ENCODE data around the gene EEA1.

- TF ChIP-seq POLR2A (IDR thresholded peaks at IDR 0.05) (no peak), CTCF (IDR thresholded peaks at IDR 0.05) (no peak), POLR2AphosphoS5 (IDR thresholded peaks at IDR 0.05) (no peak)
Measured at GRCh38 chr12:92740411-92740810, 188.7 kb downstream of the EEA1 start.
